PC-9 (cell line): Measurements from ENCODE around the gene A4GNT. TPM values are rescaled to one million over a fixed set of nuclear protein-coding genes. Genes with fewer than 3 reads are reported as not detected.
"Not testable (repeated sequence)": the region's sequence is repeated elsewhere in the genome, so short reads cannot be mapped to it uniquely, and the experiment has no call there.

Experiments
- BruUV-seq: library from RNA; stranded (reverse); fragments of 400-500 nt; replicated peaks from 2 replicates; lab custom pipeline; 2021; lab: Mats Ljungman, UMichigan
- CTCF ChIA-PET: fragments of 300-600 bp; sonication (Branson Sonifier 250); formaldehyde crosslinking; loops from one replicate; lab custom pipeline; 2022; ENCODE audit warnings: antibody characterized with exemption; lab: Charles Lee
- POLR2A ChIA-PET: fragments of 300-600 bp; sonication (Branson Sonifier 250); formaldehyde crosslinking; loops from one replicate; lab custom pipeline; 2022; ENCODE audit warnings: antibody characterized with exemption; ENCODE audit not compliant: unreplicated experiment; lab: Charles Lee
- DNase-seq, 2 experiments: peaks; one replicate each; pipeline versions ENCODE4 v3.0.0 to v3.0.0-alpha.2; 2015 to 2022; ENCODE audit warnings: mixed read lengths in 1 of 2
- H2AFZ ChIP-seq: fragments of 200-600 bp; sonication (generic); 2 replicates; pipeline ENCODE4 v1.8.1; 2017; ENCODE audit warnings: antibody characterized with exemption
- H3F3A ChIP-seq: fragments of 200-600 bp; sonication (generic); 2 replicates; pipeline ENCODE4 v1.8.1; 2017; ENCODE audit warnings: antibody characterized with exemption, mild to moderate bottlenecking, low read depth; ENCODE audit not compliant: insufficient read depth
- H3K27ac ChIP-seq: fragments of 200-600 bp; sonication (generic); 2 replicates; pipeline ENCODE4 v1.6.1; 2016; ENCODE audit warnings: mixed run types
- H3K27me3 ChIP-seq: fragments of 200-600 bp; sonication (generic); 2 replicates; pipeline ENCODE4 v1.6.1; 2016; ENCODE audit warnings: low read depth, mixed run types; ENCODE audit not compliant: insufficient read depth
- H3K36me3 ChIP-seq: fragments of 200-600 bp; sonication (generic); 2 replicates; pipeline ENCODE4 v1.6.1; 2016; ENCODE audit warnings: low read depth, mixed run types
- H3K4me1 ChIP-seq: fragments of 200-600 bp; sonication (generic); replicated peaks from 2 replicates; pipeline ENCODE4 v1.6.1; 2016; ENCODE audit warnings: mixed run types; ENCODE audit not compliant: insufficient read depth
- H3K4me2 ChIP-seq: fragments of 200-600 bp; sonication (generic); 2 replicates; pipeline ENCODE4 v1.6.1; 2017; ENCODE audit warnings: mixed run types
- H3K4me3 ChIP-seq: fragments of 200-600 bp; sonication (generic); 2 replicates; pipeline ENCODE4 v1.6.1; 2016; ENCODE audit warnings: mixed run types
- H3K79me2 ChIP-seq: fragments of 200-600 bp; sonication (generic); 2 replicates; pipeline ENCODE4 v1.6.1; 2017; ENCODE audit warnings: low read depth, mixed run types
- H3K9me2 ChIP-seq: fragments of 200-600 bp; sonication (generic); 2 replicates; pipeline ENCODE4 v1.8.1; 2017; ENCODE audit warnings: mild to moderate bottlenecking; ENCODE audit not compliant: insufficient read depth
- H3K9me3 ChIP-seq: fragments of 200-600 bp; sonication (generic); 2 replicates; pipeline ENCODE4 v1.8.1; 2016; ENCODE audit warnings: low read depth; ENCODE audit not compliant: insufficient read depth
- H4K20me1 ChIP-seq: fragments of 200-600 bp; sonication (generic); 2 replicates; pipeline ENCODE4 v1.8.1; 2017; ENCODE audit not compliant: insufficient read depth
- EZH2 ChIP-seq: fragments of 200-600 bp; sonication (generic); IDR thresholded peaks from 2 replicates; pipeline ENCODE4 v1.8.0; 2017; ENCODE audit warnings: antibody characterized with exemption, low read depth
- intact Hi-C: fragments of 100-400 bp; cut with micrococcal nuclease; formaldehyde crosslinking; loops from one replicate; pipeline ENCODE4 v1.10.0; 2022; ENCODE audit not compliant: unreplicated experiment
- total RNA-seq: library from RNA; stranded (reverse); gene quantifications from 2 replicates; pipeline ENCODE4 v1.2.3, GENCODE V29; 2021
- TF ChIP-seq, protein P1 (sequence below): fragments of 200-600 bp; sonication (generic); conservative IDR thresholded peaks from 2 replicates; pipeline ENCODE4 v1.6.1; 2017; ENCODE audit warnings: mixed run types, antibody characterized with exemption, mild to moderate bottlenecking, moderate library complexity

The A4GNT gene
- total RNA-seq, 1 experiment from 2014 or later, result not detected

DNA sequence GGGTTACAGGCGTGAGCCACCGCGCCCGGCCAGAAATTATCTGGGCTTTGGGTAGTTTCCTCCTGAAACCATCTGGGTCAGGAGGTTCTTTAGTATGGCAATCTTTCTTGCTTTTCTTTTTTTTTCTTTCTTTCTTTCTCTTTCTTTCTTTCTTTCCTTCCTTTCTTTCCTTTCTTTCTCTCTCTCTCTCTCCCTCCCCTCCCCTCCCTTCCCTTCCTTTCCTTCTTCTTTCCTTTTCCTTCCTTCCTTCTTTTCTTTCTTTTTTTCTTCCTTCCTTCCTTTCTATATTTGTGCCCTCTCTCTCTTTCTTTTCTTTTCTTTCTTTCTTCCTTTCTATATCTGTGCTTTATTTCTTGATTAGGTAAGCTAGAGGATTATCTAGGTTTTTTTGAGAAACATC is 25.6 kb upstream of the A4GNT start:
- DNase-seq, result no peak
- intact Hi-C loops, result no loop called here
- no peaks in the 10 kb centered on the region for H3K9me2 ChIP-seq
- H3F3A ChIP-seq, result no peaks in the 10 kb centered on the region
- no peak overlapping the region for H3K4me3 ChIP-seq
- CTCF ChIA-PET, result interaction anchor here (0.5 to 0.6 kb wide), 2 partner anchors 543 to 1385 kb away, joined by 3 to 4 read pairs; no protein-coding TSS in a partner anchor
- H3K79me2 ChIP-seq, result no peaks in the 10 kb centered on the region
- no peaks in the 10 kb centered on the region for H4K20me1 ChIP-seq
- H3K36me3 ChIP-seq, result no peaks in the 10 kb centered on the region
- no peaks in the 10 kb centered on the region for H3K4me1 ChIP-seq
- POLR2A ChIA-PET, result no interaction called here
- H3K4me2 ChIP-seq, result no peak overlapping the region
- no peaks in the 10 kb centered on the region for H3K9me3 ChIP-seq
- TF ChIP-seq, protein P1, sequence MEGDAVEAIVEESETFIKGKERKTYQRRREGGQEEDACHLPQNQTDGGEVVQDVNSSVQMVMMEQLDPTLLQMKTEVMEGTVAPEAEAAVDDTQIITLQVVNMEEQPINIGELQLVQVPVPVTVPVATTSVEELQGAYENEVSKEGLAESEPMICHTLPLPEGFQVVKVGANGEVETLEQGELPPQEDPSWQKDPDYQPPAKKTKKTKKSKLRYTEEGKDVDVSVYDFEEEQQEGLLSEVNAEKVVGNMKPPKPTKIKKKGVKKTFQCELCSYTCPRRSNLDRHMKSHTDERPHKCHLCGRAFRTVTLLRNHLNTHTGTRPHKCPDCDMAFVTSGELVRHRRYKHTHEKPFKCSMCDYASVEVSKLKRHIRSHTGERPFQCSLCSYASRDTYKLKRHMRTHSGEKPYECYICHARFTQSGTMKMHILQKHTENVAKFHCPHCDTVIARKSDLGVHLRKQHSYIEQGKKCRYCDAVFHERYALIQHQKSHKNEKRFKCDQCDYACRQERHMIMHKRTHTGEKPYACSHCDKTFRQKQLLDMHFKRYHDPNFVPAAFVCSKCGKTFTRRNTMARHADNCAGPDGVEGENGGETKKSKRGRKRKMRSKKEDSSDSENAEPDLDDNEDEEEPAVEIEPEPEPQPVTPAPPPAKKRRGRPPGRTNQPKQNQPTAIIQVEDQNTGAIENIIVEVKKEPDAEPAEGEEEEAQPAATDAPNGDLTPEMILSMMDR, result no peak
- TF ChIP-seq EZH2, result no peak
- H3K27me3 ChIP-seq, result no peaks in the 10 kb centered on the region
- H3K27ac ChIP-seq, result no peak overlapping the region
- BruUV-seq, result no TSS peak
- no peak overlapping the region for H2AFZ ChIP-seq

DNA sequence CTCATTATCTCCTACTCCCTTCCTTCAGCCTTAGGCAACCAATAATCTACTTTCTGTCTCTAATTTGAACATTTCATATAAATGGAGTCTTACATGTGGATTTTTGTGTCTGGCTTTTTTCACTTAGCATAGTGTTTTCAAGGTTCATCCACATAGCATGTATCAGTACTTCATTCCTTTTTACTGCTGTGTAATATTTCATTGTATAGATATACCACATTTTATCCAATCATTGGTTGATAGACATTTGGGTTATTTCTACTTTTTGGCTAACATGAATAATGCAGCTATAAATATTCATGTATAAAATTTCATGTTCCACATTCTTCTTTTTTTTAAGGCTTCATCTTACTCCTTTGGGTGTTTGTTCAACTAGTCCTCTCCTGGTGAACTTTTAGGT is 22.3 kb upstream of the A4GNT start:
- intact Hi-C loops, result no loop called here
- BruUV-seq, result no TSS peak
- Histone ChIP-seq H3K79me2 (no peaks in the 10 kb centered on the region), H3K9me2 (no peaks in the 10 kb centered on the region), H3K4me1 (no peaks in the 10 kb centered on the region), H3K27me3 (no peaks in the 10 kb centered on the region), H3K27ac (no peak overlapping the region), H3K36me3 (no peaks in the 10 kb centered on the region), H3K4me2 (no peak overlapping the region), H3F3A (no peaks in the 10 kb centered on the region), H3K9me3 (no peaks in the 10 kb centered on the region), H4K20me1 (no peaks in the 10 kb centered on the region), H3K4me3 (no peak overlapping the region), H2AFZ (no peak overlapping the region)
- DNase-seq, result no peak
- ChIA-PET POLR2A (no interaction called here), CTCF (no interaction called here)
- TF ChIP-seq, protein P1, result no peak
- TF ChIP-seq EZH2, result no peak

DNA sequence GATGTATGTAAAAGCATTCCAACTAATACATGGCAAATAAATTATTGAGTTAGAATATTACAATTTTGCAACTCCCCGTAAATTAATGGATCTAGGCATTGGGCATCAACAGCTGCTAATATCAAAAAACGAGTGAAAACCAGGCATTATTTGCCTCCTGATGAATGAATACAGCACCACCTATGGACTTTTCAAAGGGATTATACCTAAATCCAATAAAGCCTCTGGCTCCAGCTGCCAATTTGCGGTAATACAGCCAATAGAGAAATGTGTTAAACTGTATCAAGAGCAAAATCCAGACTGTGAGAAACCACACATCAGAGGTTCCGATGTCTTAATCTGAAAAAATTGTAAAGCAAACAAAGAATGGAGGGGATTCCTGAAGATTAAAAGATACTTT is 16.3 kb upstream of the A4GNT start:
- TF ChIP-seq EZH2, result no peak
- TF ChIP-seq, protein P1, result no peak
- Histone ChIP-seq H4K20me1 (no peaks in the 10 kb centered on the region), H3K79me2 (no peaks in the 10 kb centered on the region), H3K36me3 (no peaks in the 10 kb centered on the region), H3K4me2 (no peak overlapping the region), H3K9me3 (no peaks in the 10 kb centered on the region), H3K27me3 (no peaks in the 10 kb centered on the region), H3F3A (no peaks in the 10 kb centered on the region), H3K9me2 (no peaks in the 10 kb centered on the region), H3K4me1 (no peaks in the 10 kb centered on the region), H3K27ac (no peak overlapping the region), H3K4me3 (no peak overlapping the region), H2AFZ (no peak overlapping the region)
- intact Hi-C loops, result no loop called here
- BruUV-seq, result no TSS peak
- POLR2A ChIA-PET, result no interaction called here
- CTCF ChIA-PET, result no interaction called here
- DNase-seq, result no peak

DNA sequence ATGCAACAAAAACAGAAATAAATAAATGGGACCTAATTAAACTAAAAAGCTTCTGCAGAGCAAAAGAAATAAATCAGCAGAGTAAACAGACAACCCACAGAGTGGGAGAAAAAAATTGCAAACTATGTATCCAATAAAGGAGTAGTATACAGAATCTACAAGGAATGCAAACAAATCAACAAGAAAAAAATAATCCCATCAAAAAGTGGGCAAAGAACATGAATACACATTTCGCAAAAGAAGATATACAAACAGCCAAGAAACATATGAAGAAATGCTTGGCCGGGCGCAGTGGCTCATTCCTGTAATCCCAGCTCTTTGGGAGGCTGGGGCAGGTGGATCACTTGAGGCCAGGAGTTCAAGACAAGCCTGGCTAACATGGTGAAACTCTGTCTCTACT is 10.0 kb upstream of the A4GNT start:
- POLR2A ChIA-PET, BruUV-seq, H3K36me3 ChIP-seq, H3K4me3 ChIP-seq, H3K27ac ChIP-seq, intact Hi-C loops, H3K9me3 ChIP-seq, DNase-seq, H4K20me1 ChIP-seq, H3K79me2 ChIP-seq, H2AFZ ChIP-seq, H3K4me2 ChIP-seq, H3K4me1 ChIP-seq, H3K9me2 ChIP-seq, H3F3A ChIP-seq, H3K27me3 ChIP-seq: not testable (repeated sequence)
- CTCF ChIA-PET, result interaction anchor here (0.5 kb wide), 1 partner anchor 31 kb away, joined by 3 read pairs; no protein-coding TSS in a partner anchor
